ENCODE results near the gene DNAH7.

DNA sequence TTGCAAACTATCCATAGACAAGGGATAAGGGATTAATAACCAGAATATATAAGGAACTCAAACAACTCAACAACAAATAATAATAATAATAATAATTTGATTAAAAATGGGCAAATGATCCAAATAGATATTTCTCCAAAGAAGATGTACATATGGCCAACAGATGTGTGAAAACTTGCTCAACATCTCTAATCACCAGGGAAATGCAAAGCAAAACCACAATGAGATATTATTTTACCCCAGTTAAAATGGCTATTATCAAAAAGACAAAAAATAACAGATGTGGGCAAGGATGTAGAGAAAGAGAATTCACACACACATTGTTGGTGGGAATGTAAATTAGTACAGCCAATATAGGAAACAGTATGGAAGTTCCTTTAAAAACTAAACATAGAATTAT, 26.9 kb downstream of the DNAH7 start:
- TF ChIP-seq POLR2AphosphoS5 (IDR thresholded peaks at IDR 0.05; ENCODE audit: low read depth, low read length) (no peak), POLR2A (IDR thresholded peaks at IDR 0.05; ENCODE audit: low read depth, low read length) (no peak), TAF1 (IDR thresholded peaks at IDR 0.05; ENCODE audit: borderline replicate concordance, low read depth, low read length) (no peak)

All from GM12892 (cell line).